ENCODE measurements around the gene MLC1.

MLC1 gene

DNA sequence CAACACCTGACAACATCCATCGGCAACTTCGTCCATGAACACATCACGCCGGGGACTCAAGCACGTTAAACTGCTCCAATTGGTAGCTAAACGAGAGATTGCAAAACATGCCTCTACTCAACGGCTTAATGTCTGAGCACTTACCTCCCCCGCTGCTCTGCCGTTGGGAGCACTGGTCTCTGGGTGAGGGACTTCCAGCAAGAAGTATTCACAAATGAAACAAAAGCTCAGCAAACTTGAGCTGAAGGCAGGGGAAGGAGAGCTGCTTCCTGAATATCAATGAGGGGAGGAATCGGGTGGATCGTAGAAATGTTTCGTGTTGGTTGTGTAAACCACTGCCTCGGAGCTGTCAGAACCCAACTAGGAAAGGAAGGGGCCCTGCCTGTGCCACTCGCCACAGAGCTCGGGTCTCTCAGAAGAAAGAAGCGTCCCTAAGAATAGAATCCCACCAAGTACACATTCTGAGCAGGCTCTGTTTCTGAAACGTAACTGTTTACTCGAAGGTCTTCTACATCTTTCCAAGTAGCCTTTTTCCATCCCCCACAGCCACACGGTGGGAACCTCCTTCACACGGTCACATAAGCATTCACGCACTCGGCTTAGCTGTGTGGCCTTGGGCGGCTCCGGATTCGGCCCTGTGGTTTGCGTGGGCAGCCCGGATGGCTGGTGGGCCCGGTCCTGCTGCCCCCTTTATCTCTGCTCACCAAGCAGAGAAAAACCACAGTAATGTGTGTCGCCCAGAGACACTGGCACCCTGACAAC, at the start of gene MLC1:
MLC1 (minus strand) TSS at position 216 of the 762 bp plus-strand sequence. CDS start 524 bp downstream, outside the sequence.
- DNase-seq = no peak

DNA sequence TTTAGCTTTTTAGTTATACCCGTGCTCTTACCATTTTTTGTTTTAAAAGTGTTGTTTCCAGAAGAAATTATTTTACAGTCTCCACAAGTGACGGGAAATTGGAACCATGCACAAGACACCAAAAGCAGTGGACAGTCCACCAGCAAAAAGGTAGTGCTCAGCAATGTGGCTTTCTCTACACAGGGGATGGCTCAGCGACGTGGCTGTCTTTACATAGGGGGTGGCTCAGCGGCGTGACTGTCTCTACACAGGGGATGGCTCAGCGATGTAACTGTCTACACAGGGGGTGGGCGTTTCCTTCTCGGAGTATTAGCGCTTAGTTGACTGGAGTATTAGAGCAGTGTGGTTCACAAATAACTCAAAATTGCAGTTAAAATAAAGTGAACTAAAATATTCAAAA, 49.3 kb upstream of the MLC1 start:
- no peak for DNase-seq

DNA sequence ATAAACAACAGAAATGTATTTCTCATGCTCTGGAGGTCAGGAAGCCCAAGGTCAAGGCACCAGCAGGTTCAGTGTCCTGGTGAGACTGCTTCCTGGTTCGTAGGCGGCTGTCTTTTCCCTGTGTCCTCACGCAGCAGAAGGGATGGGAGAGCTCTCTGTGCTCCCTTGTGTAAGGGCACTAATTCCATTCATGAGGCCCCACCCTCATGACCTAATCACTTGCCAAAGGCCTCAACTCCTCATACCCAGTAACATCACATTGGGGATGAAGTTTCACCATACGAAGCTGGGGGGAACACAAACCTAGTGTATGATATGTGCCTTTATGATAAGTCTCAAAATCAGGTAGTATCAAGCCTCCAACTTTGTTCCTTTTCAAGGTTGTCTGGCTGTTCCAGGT, 46.7 kb upstream of the MLC1 start:
- DNase-seq = no peak

DNA sequence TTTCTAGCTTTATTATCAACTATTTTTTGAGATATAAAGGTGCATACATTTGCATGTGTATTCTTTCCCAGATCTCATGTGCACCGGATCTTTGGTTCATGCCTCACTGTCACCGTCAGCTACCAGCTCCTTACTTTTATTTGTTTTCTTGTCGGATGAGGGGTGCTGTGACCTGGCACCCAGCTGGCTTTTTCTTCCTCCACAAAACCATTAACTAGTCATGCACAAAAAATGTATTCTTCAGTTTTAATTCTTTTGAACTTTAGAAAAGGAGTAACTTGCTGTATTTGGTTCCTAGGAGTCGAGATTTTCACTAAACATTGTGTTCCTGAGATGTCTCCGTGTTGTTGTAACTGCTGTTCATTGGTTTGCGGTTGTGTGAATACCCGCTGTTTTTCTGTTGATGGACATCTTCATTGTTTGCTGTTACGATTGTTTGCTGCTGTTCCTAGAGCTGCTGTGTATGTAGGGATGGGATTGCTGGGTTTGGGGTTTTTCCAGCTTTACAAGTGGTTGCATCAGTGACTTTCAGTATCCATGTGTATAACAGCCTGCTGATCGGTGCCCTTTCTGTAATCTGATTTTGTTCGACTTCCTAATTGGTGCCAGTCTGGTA, 44.0 kb upstream of the MLC1 start:
- DNase-seq = no peak

DNA sequence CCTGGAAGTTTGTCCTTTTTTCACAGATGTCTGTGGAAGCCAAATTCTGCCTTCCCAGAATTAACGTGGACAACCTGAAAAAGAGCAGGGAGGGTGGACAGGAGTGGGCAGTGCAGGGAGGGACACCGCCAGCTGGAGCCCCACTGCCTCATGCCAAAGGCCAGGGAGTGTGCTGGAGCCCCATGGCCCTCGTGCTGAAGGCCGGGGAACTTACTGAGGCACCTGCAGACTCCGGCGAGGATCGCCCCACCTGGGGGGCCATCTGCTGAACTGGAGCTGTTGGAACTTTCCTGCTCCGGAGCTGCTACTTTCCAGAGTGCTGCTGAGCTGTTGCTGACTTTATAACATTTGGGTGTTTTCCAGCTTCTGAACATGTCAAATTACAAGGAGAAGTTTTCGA, 39.8 kb upstream of the MLC1 start:
- DNase-seq = no peak

DNA sequence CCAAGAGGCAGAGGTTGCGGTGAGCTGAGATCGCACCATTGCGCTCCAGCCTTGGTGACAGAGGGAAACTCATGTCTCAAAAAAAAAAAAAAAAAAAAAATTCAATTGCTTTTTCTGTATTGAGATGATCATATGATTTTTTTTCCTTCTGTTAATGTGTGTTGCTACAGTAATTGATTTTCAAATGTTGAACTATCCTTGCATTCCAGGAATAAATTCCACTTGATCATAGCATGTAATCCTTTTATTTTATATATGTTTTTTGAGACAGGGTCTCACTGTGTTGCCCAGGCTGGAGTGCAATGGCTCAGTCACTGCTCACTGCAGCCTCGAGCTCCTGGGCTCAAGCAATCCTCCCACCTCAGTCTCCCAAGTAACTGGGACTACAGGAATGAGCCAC, 37.9 kb upstream of the MLC1 start:
- no peak for DNase-seq

DNA sequence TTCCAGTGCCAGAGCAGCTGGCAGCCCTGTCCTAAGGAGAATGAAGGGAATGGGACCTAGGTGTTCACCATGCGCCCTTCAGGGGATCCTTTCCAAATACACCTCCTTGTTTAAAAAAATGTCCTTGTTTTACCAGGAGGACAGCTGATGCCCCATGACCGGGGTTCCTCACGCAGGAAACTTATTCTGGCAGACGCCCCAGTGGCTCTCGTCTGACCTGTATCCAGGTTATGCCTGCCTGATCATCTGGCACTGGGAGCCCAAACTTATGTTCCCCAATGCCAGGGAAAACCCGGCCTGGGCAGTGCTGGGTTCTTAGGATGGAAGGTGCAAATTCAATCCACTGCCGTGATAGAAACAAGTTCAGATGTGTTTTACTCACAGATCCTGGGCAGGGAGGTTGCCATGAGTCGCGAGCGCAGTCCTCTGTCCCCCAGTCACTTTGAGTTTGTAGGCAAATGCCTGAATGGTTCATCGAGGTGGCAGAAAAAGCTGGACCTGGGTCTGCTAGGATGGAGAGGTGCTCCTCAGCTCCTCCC, 36.0 kb upstream of the MLC1 start:
- DNase-seq = no peak

DNA sequence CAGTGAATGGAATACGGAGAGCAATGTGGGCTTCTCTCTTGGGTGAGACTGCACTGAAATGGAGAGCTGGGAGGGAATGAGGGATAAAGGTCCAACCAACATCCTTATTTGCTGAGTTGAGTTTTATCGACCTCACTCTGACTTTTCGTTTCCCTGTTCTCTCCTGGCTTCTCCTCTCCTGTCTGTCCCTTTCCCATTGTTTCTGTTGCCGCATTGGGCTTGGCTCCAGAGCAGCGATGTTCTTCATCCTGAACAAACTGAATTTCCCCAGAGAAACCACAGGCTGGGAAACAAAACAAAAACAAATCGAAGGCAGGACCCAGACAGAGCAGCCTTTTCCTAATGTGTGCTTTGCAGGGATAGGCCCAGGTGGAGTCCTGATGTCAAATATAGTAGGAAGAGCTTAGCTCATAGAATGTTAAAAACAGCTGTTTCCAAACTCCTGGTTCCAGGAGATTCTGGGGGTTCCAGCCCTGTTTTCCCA, 34.6 kb upstream of the MLC1 start:
- DNase-seq = no peak

DNA sequence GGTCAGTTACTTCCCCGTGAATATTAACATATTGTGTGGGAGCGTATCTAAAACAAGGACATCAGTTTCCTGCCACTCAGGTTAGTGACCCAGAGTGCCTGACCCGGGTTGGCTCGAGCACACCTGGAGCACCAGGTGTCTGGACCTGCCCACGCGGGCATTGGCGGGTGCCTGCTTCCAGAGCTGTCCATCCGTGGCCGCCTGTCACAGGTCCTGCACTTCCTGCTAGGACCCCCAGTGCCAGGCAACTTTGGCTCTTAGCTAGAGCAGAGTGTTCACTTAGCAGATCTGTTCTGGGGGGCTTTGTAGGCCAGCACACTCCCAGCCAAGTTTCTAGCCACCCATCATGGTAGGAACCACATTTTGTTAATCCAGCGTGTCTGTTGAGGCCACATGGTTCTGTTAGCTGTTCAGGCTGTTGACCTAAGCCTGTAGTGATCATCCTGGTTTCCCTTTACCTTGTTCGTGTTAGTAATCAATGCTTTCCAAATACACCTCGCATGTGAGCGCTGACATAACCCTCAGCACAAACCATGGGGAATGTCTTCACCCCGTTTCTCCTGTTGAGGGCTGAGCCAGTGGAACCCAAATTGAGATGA, 34.0 kb upstream of the MLC1 start:
- DNase-seq = no peak

DNA sequence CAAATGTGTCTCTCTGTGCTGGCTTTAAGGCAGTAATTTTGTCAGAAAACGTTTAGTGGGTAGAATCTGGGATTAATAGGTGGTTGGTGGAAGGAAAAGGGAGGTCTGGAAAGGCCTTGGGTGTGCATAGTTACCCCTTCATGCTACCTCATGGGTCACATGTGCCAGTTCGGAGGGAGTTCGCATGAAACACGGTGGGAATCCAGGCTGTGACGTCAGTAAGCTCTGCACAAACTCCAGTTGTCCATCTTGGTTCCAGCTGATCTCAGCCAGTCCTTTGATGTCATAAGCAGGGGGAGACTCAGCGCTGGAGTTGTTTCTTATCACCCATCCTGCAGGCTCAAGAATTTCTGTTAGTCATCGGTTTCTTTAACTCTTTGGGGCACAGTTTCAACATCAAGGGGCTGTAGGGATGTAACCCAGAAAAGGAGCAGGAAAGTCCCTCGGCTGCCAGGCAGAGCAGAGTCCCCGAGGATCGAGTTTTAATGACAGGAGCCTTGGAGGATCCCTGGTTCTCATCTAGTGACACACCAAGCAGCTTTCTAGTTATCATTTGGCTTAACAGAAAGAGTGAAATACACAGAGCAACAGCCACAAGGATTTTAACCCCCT, 33.4 kb upstream of the MLC1 start:
- no peak for DNase-seq

DNA sequence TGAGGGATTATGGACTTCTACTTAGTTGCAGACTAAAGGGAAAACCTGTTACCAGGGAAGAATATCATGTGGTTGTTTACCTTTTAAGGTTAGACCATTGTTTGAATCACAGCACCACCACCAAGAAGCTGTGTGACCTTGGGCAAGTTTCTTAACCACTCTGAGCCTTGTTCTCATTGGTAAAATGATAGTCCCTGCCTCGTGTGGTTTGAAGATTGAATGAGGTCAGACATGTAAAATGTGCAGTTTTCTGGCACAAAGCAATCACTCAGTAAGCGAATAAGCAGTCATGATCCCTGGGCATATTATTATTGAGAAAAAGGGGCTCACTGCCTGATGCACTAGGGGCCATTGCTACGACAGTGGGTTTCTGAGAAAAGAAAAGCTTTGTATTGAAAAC, 32.9 kb upstream of the MLC1 start:
- no peak for DNase-seq

DNA sequence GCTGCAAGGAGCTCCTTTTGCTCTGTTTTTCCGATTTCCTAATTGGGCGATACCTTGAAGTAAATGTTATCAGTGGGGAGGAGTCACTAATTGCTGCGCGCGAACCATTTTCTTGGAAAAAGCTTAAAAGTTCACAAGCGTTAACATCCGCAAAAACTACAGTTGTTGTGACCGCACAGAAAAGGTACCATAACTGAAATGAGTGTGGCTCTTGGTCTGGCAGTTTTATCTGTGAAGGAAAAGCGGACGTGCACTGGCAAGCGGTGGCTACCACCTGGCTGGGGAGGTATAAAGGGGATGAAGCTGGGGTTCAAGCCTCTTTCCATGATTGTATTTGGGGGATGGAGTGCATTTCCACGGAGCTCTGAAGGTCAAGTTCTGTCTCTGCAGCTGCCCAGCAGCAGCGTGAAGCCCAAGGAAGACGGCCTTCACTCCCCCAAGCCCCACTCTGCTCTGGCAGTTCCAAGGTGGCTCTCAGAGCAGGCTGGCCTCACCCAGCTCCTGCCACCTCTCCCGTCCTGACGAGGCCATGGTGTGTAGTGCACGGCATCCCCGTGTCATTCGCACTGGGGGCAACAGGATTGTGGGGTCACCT, 32.0 kb upstream of the MLC1 start:
- DNase-seq = no peak

DNA sequence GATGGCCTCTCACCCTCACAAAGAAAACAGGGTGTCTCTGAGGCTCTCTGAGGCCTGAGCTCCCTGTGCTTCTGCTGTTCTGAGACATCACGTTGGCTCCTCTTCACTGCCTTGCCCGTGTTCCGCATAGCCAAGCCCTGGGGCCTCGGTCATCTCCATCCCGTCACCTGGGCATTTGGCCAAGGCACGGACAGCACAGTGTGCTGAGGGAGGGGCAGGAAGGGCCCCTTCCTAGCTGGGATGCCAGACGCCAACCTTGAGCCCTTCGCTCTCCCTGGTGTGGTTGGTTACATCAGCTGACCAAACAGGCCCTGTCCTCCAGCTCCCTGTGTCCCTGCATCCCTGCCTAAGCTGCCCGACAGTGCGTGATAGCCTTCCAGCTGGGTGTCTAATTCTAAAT, 30.5 kb upstream of the MLC1 start:
- no peak for DNase-seq

DNA sequence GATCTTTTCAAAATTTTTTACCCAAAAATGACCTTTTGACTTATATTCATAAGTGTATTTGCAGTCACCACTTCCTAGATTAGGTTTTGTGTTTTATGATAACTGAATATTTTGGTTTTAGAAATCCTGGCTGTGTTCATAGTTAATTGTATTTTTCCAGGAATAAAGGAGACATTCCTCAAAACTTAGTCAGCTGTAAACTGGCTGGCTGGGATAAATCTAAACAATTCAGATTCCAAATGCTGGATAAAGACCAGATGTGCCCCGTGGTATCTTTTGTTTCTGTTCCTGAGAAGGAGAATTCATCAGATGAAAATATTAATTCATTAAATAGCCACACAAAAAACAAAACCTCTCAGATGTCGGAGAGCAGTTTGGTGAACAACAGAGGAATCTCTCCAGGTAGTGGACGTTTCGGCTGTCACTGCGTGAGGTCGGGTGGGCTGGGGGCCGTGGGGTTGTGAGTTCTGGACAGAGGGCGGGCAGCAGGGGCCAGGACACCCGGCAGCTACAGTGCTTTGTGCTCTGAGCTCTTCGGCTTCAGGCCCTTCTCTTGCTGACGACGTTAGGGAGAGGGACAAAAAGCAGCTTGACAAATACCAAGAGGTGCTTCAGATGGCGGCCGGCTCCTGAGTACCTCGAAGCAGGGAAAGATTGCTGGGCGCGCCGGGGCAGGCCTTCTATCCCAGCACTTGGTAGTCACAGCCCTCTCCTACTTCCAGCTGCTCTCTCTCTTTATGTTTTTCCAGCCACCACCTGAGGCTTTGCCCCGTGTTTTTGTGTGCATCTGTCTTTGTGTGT, 29.2 kb upstream of the MLC1 start:
- no peak for DNase-seq

DNA sequence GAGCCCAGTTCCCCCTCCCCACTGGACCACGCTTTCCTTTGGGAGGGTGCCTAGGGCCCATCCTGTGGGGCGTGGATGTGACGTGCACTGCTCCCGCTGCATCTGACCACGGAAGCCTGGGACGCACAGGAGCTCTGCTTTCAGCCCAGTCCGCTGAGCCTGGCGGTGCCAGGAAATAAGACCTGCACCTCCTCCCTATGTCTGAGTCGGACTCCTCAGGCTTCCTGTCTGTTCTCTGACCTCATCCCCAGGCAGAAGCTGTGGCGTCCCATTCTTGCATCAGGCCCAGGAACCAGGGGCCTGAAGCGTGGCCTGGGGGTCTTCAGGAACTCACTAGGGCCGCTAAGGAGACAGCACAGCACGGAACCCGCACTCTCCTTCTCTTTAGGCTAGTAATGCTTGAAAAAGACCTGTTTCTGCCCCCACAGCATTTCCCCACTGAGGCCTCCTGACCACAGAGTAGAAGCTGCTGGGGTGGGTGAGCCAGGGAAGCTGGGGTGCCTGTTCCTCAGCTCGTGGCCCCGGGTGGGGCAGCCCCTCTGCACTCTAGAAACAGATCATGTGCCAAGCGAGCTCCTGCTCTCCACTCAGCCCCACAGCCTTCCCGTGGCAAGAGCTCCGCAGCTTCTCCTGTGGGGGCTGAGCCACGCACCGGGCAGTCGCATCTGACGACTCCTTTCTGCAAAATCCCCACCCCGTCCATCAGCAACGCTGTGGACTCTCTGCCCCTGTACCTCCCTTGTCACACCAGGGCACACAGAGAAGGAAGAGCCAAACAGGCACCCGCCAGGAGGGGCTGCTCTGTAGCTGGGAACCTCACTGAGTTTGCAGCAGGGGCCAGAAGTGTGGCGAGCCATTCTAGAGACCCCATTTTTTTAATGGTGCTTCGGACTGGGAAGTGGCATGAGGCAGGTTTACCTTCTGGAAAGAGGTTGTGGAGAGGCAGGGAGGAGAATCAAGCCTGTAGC, 27.2 kb upstream of the MLC1 start:
- no peak for DNase-seq

DNA sequence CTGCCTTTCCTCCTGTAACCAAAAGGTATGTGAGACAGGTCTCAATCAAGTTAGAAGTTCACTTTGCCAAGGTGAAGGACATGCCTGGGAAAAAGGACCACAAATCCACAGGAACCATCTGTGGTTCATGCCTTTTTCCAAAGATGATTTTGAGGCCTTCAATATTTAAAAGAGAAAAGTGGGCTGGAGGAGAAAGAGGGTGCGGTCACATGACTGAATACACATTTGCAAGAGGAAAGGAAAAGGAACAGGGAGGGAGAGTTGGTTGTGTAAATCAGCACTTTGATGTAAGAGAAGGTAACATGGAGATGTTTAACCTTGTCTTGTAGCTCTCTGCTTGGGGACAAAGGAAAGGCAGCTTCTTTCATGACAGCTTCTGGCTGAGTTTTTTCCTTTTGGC, 25.8 kb upstream of the MLC1 start:
- no peak for DNase-seq

DNA sequence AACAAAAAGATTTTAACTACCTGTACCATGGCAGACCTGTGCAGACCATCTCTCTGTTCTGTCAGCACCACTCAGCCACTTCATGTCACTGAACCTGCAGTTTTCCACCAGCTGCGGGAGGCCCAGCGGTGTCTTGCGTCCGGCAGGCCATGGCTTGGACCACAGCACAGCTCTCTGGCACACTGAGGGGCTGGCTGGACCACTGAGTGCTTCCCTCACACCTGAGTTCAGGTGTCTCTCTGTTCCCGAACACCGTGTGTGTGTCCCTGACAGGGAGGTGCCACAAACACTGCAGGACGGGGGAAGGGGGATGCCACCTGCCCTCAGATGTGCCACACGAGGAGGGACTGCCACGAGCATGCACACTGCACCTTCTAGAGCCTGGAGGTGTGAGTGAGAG, 22.3 kb upstream of the MLC1 start:
- no peak for DNase-seq

DNA sequence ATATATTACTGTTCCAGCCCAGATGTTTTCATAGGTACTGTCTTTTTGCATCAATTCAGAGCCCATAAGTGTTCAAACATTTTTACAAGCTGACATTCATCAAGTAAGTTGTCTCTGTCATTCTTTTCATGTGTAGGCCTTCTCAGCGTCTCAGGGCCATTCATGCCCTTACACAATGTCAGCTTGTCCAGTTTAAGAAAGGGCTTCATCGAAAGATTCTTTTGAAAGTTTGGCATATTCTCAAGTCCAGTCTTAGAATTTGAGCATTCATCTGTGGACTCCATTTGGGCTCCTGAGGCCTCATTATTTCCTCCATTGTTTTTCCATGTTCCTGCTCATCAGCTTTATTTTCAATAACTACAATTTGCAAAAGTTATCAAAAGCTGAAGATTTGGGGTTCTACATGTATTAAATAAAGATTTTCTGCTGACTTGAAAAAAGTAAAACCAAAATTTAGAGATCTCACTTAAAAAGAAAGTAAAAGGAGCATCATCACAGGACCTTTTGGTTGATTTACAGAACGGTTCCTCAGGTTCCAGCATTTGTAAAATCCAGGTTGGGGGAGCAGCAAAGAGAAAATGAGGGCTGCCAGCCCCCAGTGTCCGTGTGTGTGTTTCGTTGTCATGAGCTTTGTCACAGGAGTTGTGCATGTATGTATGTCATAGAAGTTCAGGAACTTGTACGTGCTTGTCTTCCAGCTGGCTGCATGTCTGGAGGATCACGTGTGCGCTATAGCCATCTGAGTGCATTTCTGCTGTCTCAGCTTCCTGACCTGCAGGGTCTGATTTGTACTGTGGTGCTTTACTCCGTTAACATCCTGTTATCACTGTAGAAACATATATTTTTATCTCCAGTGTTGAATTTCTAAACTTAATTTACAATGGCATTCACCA, 20.2 kb upstream of the MLC1 start:
- DNase-seq = no peak

DNA sequence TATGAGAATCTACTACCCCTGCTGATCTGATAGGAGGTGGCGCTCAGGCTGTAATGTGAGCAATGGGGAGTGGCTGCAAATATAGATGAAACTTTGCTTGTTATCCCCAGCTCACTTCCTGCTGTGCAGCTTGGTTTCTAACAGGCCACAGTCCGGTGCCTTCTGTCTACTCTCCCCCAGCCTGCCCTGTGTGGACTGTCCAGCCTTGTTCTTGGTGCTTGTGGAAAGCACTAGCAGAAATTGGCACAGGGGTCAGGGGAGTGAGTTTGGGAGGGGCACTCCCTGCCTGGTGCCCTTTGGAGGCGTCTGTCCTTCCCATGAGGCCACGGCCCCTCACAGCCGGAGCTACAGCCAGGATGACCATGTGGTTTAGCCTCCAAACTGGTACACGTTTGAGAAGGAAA, 18.9 kb upstream of the MLC1 start:
- DNase-seq = no peak

DNA sequence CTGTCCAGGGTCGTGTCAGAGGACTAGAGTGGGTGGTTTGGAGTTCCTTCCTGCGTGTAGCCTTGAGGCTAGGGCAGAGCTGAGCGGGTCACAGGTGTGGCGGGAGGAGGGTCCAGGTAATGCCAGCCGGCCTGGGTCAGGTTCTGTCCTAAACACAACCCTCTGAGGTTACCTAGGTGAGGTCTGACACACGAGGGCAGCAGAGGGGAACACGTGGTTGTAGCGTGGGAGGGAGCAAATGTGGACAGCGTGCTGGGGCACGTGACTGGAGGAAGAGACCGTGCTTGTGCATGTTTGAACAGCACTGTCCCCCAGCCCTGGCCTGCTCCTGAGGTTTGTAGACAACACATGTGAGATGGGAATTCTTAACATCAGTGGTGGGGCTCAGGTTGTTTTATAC, 17.7 kb upstream of the MLC1 start:
- DNase-seq = no peak

Data from stimulated activated CD4-positive, alpha-beta T cell treated with anti-CD3 and anti-CD28 coated beads, Interleukin-12 subunit alpha, Interleukin-12 subunit beta, amount 100 ng/mL, for 4 hours (primary cell).